Muscle layer of colon (tissue), 2 donors: ENCODE measurements around the gene HS6ST1.

ENCODE experiments used
- H3K27ac ChIP-seq: one replicate; pipeline ENCODE4 v1.7.0; 2013; ENCODE audit warnings: low read depth, mild to moderate bottlenecking, low read length, moderate library complexity
- H3K27me3 ChIP-seq, 2 donors: one replicate each; pipeline ENCODE4 v1.7.0; 2013; ENCODE audit warnings: low read length in 2 of 2, mild to moderate bottlenecking in 2 of 2; ENCODE audit not compliant: insufficient read depth in 2 of 2, control insufficient read depth in 1 of 2
- H3K36me3 ChIP-seq: one replicate; pipeline ENCODE4 v1.7.0; 2013; ENCODE audit warnings: mild to moderate bottlenecking, low read length; ENCODE audit not compliant: insufficient read depth
- H3K4me1 ChIP-seq: one replicate; pipeline ENCODE4 v1.7.0; 2013; ENCODE audit warnings: mild to moderate bottlenecking, low read length; ENCODE audit not compliant: insufficient read depth
- H3K4me3 ChIP-seq, 2 donors: one replicate each; pipeline ENCODE4 v1.7.0; 2013; ENCODE audit warnings: low read length in 2 of 2, low read depth in 1 of 2, mild to moderate bottlenecking in 1 of 2, moderate library complexity in 1 of 2
- H3K9ac ChIP-seq: one replicate; pipeline ENCODE4 v1.7.0; 2013; ENCODE audit warnings: low read length
- H3K9me3 ChIP-seq: one replicate; pipeline ENCODE4 v1.7.0; 2013; ENCODE audit warnings: mild to moderate bottlenecking, low read length
- donor health status: abdominal sarcoma.
- donor health status: Adenocarcinoma of cecum.

The HS6ST1 gene

DNA sequence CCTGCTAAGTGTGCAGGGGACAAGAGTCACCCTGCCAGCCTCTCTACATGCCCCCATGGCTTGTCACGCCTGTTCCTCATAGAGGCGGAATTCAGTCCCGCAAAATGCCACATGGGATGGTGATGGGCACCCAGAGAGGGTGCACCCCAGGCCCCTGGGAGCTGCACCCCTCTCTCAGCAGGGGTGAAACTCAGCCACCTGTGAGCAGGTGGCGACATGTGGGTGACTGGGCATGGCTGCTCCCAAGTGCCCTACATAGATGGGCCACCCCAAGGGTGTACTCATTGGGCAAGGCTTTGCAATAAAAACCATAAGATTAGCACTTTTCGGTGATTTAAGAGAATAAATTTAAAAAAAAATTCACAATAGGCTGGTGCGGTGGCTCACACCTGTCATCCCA, 6.3 kb downstream of the HS6ST1 start:
- Histone ChIP-seq H3K36me3 (no peaks in the 10 kb centered on the region), H3K27me3 (no peaks in the 10 kb centered on the region), H3K4me3 (no peak overlapping the region), H3K9ac (no peak overlapping the region), H3K9me3 (no peaks in the 10 kb centered on the region), H3K4me1 (peaks cover 81% of the 10 kb centered on the region), H3K27ac (no peak overlapping the region)

DNA sequence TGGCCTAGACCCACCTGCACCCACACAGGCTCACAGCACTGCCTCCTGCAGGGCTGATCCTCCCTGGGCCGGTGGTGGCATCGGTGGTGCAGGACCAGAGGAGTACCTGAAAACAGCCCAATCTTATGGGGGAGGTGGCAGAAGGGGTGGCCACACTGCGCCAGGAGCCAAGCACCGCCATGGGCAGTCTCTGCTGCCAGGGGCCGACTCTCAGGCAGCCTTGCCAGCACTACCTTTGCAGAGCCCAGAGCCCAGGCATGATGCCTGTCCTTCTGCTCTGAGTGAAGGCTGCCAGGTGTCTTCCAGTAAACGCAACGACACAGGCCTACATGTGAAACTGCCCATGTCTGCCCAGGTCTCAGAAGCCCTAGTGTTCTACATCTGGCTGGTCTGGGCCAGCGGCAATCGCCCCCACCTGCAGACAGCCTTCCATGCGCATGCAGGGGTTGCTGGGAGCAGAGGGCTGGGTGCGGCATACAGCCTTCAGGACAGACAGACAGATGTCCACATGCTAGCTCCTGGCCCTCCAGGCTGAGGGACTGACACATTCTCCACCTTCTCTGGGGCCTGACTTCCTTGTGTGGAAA, 6.8 kb downstream of the HS6ST1 start:
- peaks cover 83% of the 10 kb centered on the region for H3K4me1 ChIP-seq
- H3K27me3 ChIP-seq, result no peaks in the 10 kb centered on the region
- H3K27ac ChIP-seq, result no peak overlapping the region
- H3K36me3 ChIP-seq, result no peaks in the 10 kb centered on the region
- no peak overlapping the region for H3K9ac ChIP-seq
- H3K9me3 ChIP-seq, result no peaks in the 10 kb centered on the region
- H3K4me3 ChIP-seq, result no peak overlapping the region

DNA sequence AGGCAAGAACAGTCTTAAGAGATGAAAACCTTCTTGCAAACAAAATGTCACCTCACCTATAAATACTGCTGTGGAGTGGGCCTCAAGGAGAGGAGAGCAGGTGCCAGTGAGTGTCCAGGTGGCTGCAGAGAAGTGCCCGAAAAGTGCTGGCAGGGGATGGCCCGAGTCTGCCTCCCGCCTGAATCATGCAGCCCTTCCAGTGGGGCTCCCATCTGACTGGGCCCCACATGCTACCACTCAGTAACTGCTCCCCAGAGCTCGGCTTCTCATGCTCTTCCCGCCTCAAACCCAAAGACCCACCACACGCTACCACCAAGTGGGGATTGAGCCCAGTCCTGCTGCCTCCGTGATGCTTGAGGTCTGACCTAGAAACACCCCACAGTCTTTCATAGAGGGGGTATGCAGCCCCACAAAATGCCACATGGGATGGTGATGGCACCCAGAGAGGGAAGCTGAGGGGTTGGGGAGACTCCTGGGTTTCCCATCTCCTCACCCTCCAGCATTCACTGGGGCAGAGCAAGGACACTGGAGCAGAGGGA, 7.4 kb downstream of the HS6ST1 start:
- Histone ChIP-seq H3K27me3 (no peaks in the 10 kb centered on the region), H3K4me1 (peaks cover 83% of the 10 kb centered on the region), H3K9me3 (no peaks in the 10 kb centered on the region), H3K36me3 (no peaks in the 10 kb centered on the region), H3K9ac (no peak overlapping the region), H3K27ac (no peak overlapping the region), H3K4me3 (no peak overlapping the region)

DNA sequence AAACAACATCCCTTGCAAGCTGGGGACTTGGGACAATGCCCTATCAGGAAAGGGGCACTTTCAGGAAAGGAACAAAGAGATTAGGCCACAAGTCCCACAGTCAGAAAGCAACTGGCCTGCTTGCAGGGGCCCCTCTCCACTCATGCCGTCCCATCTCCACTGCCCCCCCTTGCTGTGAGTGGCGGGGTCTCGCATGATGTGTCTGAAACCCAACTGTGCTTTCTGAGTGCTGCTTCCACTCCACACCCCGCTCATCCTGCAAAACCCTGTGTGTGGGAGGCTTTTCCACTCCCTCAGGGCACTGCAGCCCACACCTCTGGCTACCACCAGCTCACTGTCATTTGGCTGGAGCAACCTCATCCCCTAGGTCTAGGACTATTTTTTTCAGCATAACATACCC, 7.9 kb downstream of the HS6ST1 start:
- no peak overlapping the region for H3K27ac ChIP-seq
- H3K4me1 ChIP-seq, result peaks cover 83% of the 10 kb centered on the region

DNA sequence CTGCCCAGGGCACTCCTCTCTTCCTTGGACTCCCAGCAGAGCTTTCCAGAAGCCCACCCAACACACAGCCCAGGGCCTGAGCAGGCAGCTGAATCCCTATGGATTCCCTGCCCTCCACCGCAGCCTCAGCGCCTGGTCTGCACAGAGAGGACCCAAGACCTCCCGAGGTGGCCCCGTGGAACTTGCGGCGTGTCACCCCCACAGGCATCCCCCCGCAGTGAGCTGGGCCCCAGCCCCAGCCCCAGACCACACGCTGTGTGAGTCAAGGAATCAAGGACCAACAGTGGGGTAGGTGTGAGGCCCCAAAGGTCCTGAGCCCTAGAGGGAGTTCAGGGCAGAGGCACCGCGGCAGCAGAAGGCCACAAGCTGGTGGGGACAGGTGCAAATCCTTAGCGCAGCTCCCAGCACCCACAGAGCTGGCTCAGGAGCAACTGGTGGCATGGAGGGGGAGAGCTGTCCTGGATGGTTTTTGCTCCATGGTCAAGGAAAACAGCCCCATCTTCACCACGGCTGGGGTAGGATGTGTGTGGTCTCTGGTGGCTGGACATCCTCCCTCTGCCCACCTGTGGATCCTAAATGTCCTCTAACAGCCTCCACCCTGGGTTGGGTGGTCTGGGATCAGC, 8.5 kb downstream of the HS6ST1 start:
- no peaks in the 10 kb centered on the region for H3K36me3 ChIP-seq
- no peaks in the 10 kb centered on the region for H3K27me3 ChIP-seq
- peaks cover 83% of the 10 kb centered on the region for H3K4me1 ChIP-seq
- peak overlapping the region; percentile 54 for H3K27ac ChIP-seq
- no peaks in the 10 kb centered on the region for H3K9me3 ChIP-seq
- no peak overlapping the region for H3K4me3 ChIP-seq
- H3K9ac ChIP-seq, result no peak overlapping the region

More for the DNA sequence above, 7.9 kb downstream of the HS6ST1 start:
- no peaks in the 10 kb centered on the region for H3K36me3 ChIP-seq
- H3K27me3 ChIP-seq, result no peaks in the 10 kb centered on the region
- no peaks in the 10 kb centered on the region for H3K9me3 ChIP-seq
- H3K9ac ChIP-seq, result no peak overlapping the region
- H3K4me3 ChIP-seq, result no peak overlapping the region

DNA sequence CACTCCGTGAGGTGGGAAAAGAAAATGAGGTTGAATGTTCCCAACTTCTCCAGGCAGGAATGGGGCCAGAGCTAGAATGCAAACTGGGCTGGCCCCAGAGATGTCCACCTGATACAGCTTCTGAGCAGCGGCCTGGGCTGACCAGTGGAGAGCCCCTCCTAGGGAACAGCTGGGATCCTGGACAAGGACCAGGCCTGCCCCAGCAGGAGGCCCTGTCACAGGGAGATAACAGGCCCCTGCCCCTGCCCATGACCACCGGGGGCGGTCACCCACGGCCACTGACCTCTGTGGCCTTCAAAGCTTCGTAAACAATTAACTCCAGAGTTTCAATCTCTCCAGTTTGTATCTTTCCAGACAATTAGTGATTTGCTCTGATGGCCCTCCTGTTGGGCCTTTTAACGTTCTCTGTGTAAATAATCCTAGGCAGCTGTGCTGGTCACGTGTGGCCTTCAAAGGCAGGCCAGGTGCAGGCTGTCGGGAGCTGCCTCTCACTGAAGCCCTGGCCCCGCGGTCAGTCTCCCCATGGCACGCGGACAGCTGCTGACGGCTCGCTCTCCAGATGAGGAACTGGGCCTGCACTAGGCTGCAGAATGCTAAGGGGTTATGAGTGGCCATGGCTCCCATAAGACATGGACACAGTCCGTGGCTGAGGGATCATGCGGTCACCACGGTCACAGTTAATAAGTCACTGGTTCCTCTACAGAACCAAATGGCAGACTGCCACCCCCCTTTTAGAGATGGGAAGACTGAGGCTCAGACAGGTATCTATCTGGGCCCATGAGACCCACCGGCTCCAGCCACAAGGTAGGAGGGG, 9.2 kb downstream of the HS6ST1 start:
- Histone ChIP-seq H3K27me3 (no peaks in the 10 kb centered on the region), H3K4me1 (peaks cover 83% of the 10 kb centered on the region), H3K9ac (no peak overlapping the region), H3K4me3 (no peak overlapping the region), H3K36me3 (no peaks in the 10 kb centered on the region), H3K27ac (peak overlapping the region; percentile 54), H3K9me3 (no peaks in the 10 kb centered on the region)

DNA sequence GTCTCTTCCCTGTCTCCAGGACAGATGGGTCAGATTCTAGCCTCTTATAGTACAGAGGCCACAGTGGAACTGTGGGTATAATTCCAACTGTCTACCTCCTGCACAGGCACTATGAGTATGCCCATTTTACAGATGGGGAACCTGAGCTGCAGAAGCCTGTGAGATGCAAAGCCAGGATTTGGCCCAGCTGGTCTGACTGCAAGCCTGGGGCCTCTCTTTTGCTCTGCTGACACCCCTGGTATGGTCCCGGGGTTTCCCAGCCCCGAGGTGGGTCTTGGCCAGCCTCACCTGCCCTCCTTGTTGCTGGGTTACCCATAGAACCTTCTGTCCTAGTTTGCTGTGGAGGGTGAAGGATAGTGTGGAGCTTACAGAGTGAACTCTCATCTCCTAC, 9.8 kb downstream of the HS6ST1 start:
- Histone ChIP-seq H3K4me1 (peaks cover 85% of the 10 kb centered on the region), H3K9me3 (no peaks in the 10 kb centered on the region), H3K9ac (no peak overlapping the region), H3K36me3 (no peaks in the 10 kb centered on the region), H3K4me3 (no peak overlapping the region), H3K27ac (peak overlapping the region; percentile 54), H3K27me3 (no peaks in the 10 kb centered on the region)

DNA sequence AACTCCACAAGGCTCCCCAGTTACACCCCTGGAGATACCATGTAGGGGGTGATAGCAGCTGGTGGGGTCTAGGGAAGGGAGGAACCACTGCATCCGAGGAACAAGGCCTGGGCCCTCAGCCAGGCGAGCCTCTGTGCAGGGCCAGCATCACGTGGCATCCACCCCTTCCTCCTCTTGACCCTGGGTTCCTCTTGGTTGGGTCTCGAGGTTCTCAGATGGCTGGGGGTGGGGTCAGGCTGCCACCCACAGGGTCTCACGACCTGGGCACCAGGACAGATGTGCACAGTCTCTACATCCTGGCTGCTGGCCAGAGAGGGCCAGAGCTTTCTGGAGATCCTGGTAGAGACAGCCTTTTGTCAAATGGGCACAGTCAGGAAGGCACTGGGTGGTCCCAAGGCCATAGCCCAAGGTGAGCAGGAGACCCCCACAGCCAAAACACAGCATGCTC, 10.4 kb downstream of the HS6ST1 start:
- H3K9me3 ChIP-seq, result no peaks in the 10 kb centered on the region
- H3K27ac ChIP-seq, result peak overlapping the region; percentile 54
- H3K9ac ChIP-seq, result no peak overlapping the region
- peaks cover 85% of the 10 kb centered on the region for H3K4me1 ChIP-seq
- H3K27me3 ChIP-seq, result no peaks in the 10 kb centered on the region
- H3K4me3 ChIP-seq, result no peak overlapping the region
- H3K36me3 ChIP-seq, result no peaks in the 10 kb centered on the region

DNA sequence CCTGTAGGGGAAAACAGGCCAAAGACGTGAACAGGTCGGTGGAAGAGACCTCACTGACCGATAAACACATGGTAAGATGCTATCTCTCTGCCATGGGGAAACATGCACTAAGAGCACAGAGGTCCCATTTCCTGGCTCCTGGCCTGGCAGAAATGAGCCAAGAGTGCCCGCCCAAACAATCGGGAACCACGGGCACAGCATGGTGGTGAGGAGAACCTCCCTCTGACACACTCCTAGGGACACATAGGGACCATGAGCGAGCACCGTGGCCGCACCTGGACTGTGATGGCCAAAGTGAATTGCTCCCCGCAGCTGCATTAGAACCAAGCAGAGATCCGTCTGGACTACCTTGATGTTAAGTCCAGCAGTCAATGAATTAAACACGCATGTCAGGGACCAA, 11.1 kb downstream of the HS6ST1 start:
- H3K4me1 ChIP-seq, result peaks cover 87% of the 10 kb centered on the region
- H3K4me3 ChIP-seq, result no peak overlapping the region
- peak overlapping the region; percentile 80 for H3K27ac ChIP-seq

DNA sequence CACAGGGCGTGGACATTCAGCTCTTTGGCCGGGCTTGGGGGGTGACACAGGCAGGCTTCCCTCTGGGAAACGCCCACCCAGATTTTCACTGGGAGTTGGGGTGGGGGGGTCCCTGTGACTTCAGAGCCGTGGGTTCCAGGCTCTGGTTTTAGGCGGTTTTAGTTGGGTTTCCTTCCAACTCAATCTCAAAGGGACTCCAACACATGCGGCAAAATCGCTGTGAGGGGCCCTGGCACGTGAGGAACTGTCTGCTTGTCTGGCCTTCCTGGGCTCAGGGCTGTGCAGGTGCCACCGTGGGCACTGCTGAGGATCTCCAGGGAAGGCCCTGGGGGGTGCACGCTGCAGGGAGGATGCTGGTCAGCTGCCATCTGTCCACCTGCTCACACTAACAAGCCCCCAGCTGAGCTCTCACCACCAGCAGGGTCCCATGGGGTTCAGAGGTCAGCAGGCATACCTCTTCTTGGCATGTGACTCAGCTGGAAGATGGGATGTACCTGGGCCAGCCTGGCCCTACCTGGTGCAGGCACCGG, 11.7 kb downstream of the HS6ST1 start:
- no peak overlapping the region for H3K4me3 ChIP-seq
- H3K9me3 ChIP-seq, result no peaks in the 10 kb centered on the region
- peak overlapping the region; percentile 80 for H3K27ac ChIP-seq
- H3K36me3 ChIP-seq, result no peaks in the 10 kb centered on the region
- H3K27me3 ChIP-seq, result no peaks in the 10 kb centered on the region
- H3K9ac ChIP-seq, result no peak overlapping the region
- H3K4me1 ChIP-seq, result peaks cover 92% of the 10 kb centered on the region

More for the DNA sequence above, 11.1 kb downstream of the HS6ST1 start:
- Histone ChIP-seq H3K27me3 (no peaks in the 10 kb centered on the region), H3K9ac (no peak overlapping the region), H3K9me3 (no peaks in the 10 kb centered on the region), H3K36me3 (no peaks in the 10 kb centered on the region)
